Heart left ventricle (tissue), 13 donors: ENCODE data around the gene RELCH.

Experiments
- CTCF ChIP-seq, 12 donors: fragments of 200-600 bp; sonication (generic) in 4 of 12; IDR thresholded peaks; one replicate each; pipeline versions ENCODE4 v1.5.0 to v1.8.0; 2018 to 2022; ENCODE audit warnings: antibody characterized with exemption in 12 of 12, mild to moderate bottlenecking in 5 of 12
- POLR2A ChIP-seq, 2 donors: fragments of 450-650 bp; IDR thresholded peaks; one replicate each; pipeline ENCODE4 v1.6.1; 2017; ENCODE audit warnings: antibody characterized with exemption in 2 of 2, mild to moderate bottlenecking in 2 of 2, moderate library complexity in 2 of 2
- donor health status: ischemic (EF 13 %, LVEDD 7.1; RV severe dilation, severe dysfunction).
- donor health status: DM: no; HTN: yes; CAD: no.
- donor health status: DM: no; HTN: no; CAD: no.
- donor health status: ischemic (EF 25% LVEDD 6.9; RV normal size, moderate dysfunction).
- donor health status: ischemic (EF 25% LVEDD 5.7; RV mildly dilated, moderate dysfunction).
- donor health status: ischemic (EF 35%, LVEDD 5.7; RV mildly dilated, moderate dysfunction).
- donor health status: nonischemic (EF 11% LVEDD 7.7; RV severe dilation, severe dysfunction).
- donor health status: DM: yes; HTN: yes; CAD: no.
- donor health status: PGD.
- donor health status: ischemic (EF 29% LVEDD 5.4; RV normal size, mild dysfunction).
- donor health status: nonischemic (EF 23%, LVEDD 6.1; RV moderate dilation, normal function).

- TF ChIP-seq POLR2A (IDR thresholded peaks at IDR 0.05): no peak
- TF ChIP-seq CTCF (IDR thresholded peaks at IDR 0.05): no peak
Observed at GRCh38 chr18:62281684-62282083, 94.6 kb downstream of the RELCH start.
